HUES64 (cell line): ENCODE measurements around the gene DNAH8.
"Not testable (repeated sequence)": the region's sequence is repeated elsewhere in the genome, so short reads cannot be mapped to it uniquely, and the experiment has no call there.

ENCODE experiments used
- H3K27ac ChIP-seq: 2 replicates; pipeline ENCODE4 v1.7.0; 2013; ENCODE audit warnings: low read depth, low read length, inconsistent platforms
- H3K27me3 ChIP-seq: 2 replicates; pipeline ENCODE4 v1.6.1; 2013; ENCODE audit warnings: mild to moderate bottlenecking, low read length; ENCODE audit not compliant: insufficient read depth
- H3K36me3 ChIP-seq: 2 replicates; pipeline ENCODE4 v1.6.1; 2013; ENCODE audit warnings: mild to moderate bottlenecking, low read length; ENCODE audit not compliant: insufficient read depth
- H3K4me1 ChIP-seq: 2 replicates; pipeline ENCODE4 v1.6.1; 2013; ENCODE audit warnings: mild to moderate bottlenecking, low read length, moderate library complexity; ENCODE audit not compliant: insufficient read depth
- H3K4me3 ChIP-seq: 2 replicates; pipeline ENCODE4 v1.5.1; 2013; ENCODE audit warnings: mild to moderate bottlenecking, low read length, moderate library complexity
- H3K9ac ChIP-seq: 2 replicates; pipeline ENCODE4 v1.6.1; 2013; ENCODE audit warnings: mild to moderate bottlenecking, low read depth, low read length
- H3K9me3 ChIP-seq: 2 replicates; pipeline ENCODE4 v1.6.1; 2013; ENCODE audit warnings: low read depth, low read length; ENCODE audit not compliant: insufficient read depth
- WGBS: fragments of 150-250, 120-280 bp; methylation state at CpG from one replicate; pipeline ENCODE4 v1.1.7; 2013; ENCODE audit warnings: missing lambda C conversion rate; 5-methylcytosine and 5-hydroxymethylcytosine counted together

DNAH8 gene

DNA sequence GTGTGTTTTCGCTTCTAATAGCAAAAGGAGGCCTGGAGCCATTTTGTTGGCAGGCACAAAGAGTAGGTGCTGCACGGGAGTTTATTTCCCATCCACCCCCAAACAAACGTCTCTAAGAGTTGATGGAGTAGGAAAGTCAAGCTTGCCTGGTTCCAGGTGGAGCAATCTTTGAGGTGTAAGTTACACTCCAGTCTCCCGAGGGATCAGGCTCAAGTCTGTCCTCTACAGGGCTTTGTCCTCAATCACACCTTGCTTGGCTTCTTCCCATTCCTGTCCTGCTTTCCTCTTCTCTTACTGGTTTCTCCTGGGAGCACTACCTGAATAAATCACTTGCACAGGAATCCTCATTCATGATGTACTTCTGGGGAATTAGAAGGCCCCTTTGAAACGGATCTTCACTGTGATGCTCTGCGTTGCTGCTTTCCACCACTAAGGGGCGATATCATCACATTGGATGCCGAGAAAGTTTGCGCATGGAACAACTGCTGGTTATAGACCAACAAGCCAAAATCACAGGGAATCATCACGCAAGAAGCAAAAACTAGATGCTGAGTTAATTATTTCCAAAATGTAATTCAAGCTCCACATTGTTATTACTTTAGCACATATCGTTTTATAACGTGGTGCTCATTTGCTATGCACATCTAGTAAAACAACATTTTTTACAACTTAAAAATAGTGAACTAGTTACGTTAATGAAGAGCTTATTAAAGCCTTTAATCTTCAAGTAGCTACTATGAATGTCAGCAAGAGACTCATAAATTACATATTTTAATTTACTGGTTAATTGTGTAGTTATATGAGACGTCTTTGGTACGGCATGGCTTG is 156.8 kb downstream of the DNAH8 start:
- H3K4me1 ChIP-seq = peaks cover 3% of the 10 kb centered on the region; the same call in 1 of the 2 replicates
- no peaks in the 10 kb centered on the region for H3K9me3 ChIP-seq
- no peak overlapping the region for H3K9ac ChIP-seq
- H3K36me3 ChIP-seq = no peaks in the 10 kb centered on the region
- no peak overlapping the region for H3K4me3 ChIP-seq
- 47% methylated on average over 13 of the region's 15 CpGs for WGBS
- no peaks in the 10 kb centered on the region for H3K27me3 ChIP-seq
- no peak overlapping the region for H3K27ac ChIP-seq

DNA sequence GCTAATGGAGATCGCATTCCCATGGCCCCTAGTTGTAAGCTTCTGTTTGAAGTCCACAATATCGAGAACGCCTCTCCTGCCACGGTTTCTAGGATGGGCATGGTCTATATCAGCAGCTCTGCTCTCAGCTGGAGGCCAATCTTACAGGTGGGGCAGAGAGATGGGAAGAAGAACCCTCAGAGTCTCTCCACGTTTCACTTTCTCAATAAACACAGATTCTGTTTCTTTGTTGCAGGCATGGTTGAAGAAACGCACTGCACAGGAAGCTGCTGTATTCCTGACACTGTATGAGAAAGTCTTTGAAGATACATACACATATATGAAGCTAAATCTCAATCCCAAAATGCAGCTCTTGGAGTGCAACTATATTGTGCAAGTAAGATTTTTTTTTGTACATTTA is 157.9 kb downstream of the DNAH8 start:
- Histone ChIP-seq H3K9ac (no peak overlapping the region), H3K4me1 (peaks cover 3% of the 10 kb centered on the region; the same call in 1 of the 2 replicates), H3K27ac (no peak overlapping the region), H3K4me3 (no peak overlapping the region), H3K27me3 (no peaks in the 10 kb centered on the region), H3K9me3 (no peaks in the 10 kb centered on the region), H3K36me3 (no peaks in the 10 kb centered on the region)
- WGBS = 64% methylated on average over 6 of the region's 6 CpGs

- H3K27ac ChIP-seq, H3K9ac ChIP-seq, H3K27me3 ChIP-seq, H3K4me1 ChIP-seq, H3K4me3 ChIP-seq, H3K9me3 ChIP-seq, H3K36me3 ChIP-seq: not testable (repeated sequence)
- WGBS = 92% methylated on average over 1 of the region's 1 CpG
These were observed 158.7 kb downstream of the DNAH8 start for GRCh38 chr6:38873816-38874215.

DNA sequence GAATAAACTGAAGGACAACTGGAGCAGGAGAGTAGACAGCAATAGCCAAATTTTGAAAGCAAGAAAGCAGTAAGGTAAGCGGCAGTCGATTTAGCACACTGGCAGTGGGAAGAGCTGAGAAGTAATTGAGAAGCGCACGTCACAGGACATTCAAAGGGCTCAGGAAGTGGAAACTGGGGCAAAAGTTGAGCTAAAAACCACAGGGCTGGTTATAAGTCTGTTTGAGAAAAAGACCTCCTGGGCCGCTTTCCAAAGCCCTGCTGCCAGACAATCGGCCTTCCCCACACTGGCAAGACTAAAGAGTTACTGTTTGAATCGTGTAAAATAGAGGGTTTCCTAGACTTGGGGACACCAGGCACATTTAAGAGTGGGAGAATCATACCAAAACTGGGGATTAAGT is 161.4 kb downstream of the DNAH8 start:
- Histone ChIP-seq H3K9me3 (no peaks in the 10 kb centered on the region), H3K9ac (no peak overlapping the region), H3K27ac (no peak overlapping the region), H3K36me3 (no peaks in the 10 kb centered on the region), H3K4me1 (peaks cover 3% of the 10 kb centered on the region; the same call in 1 of the 2 replicates), H3K27me3 (no peaks in the 10 kb centered on the region), H3K4me3 (no peak overlapping the region)
- 88% methylated on average over 7 of the region's 7 CpGs for WGBS

DNA sequence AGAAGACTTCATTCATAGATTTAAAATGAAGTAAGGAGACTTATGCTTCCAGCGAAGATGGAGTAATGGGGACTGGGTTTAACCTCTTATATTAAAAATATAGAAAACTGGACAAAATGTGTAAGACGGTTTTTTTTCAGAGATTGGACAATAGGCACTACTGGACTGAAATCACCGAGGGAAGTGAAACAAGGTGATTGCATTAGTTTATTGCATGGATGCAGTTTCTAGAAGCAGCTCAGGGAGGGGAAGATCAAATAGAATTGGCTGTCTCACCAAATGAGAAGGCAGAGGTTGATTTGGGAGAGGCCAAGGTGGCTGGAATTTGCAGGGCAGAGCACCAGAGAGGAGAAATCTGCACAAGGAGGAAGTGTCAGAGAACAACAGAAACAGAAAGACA is 162.6 kb downstream of the DNAH8 start:
- H3K9ac ChIP-seq = no peak overlapping the region
- no peak overlapping the region for H3K27ac ChIP-seq
- H3K9me3 ChIP-seq = no peaks in the 10 kb centered on the region
- no peaks in the 10 kb centered on the region for H3K36me3 ChIP-seq
- H3K4me3 ChIP-seq = no peak overlapping the region
- 92% methylated on average over 2 of the region's 3 CpGs for WGBS
- no peaks in the 10 kb centered on the region for H3K27me3 ChIP-seq
- peaks cover 3% of the 10 kb centered on the region; the same call in 1 of the 2 replicates for H3K4me1 ChIP-seq

DNA sequence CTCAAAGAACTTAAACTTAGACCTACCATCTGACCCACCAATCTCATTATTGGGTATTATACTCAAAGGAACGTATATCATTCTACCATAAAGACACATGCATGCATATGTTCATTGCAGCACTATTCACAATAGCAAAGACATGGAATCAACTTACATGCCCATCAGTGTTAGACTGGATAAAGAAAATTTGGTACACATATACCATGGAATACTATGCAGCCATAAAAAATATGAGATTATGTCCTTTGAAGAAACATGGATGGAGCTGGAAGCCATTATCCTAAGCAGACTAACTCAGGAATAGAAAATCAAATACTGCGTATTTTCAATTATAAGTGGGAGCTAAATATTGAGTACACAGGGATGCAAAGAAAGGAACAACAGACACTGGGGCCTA is 167.0 kb downstream of the DNAH8 start:
- Histone ChIP-seq H3K27me3 (no peaks in the 10 kb centered on the region), H3K9me3 (no peaks in the 10 kb centered on the region), H3K4me3 (no peak overlapping the region), H3K4me1 (no peaks in the 10 kb centered on the region), H3K9ac (no peak overlapping the region), H3K27ac (no peak overlapping the region), H3K36me3 (no peaks in the 10 kb centered on the region)
- WGBS = 98% methylated on average over 2 of the region's 2 CpGs

GRCh38 chr6:38897507-38897906 is 182.4 kb downstream of the DNAH8 start:
- Histone ChIP-seq H3K9ac (no peak overlapping the region), H3K4me1 (peaks cover 12% of the 10 kb centered on the region; the same call in 1 of the 2 replicates), H3K4me3 (no peak overlapping the region), H3K9me3 (no peaks in the 10 kb centered on the region), H3K27me3 (no peaks in the 10 kb centered on the region), H3K36me3 (no peaks in the 10 kb centered on the region), H3K27ac (no peak overlapping the region)
- 83% methylated on average over 6 of the region's 6 CpGs for WGBS

- Histone ChIP-seq H3K4me1 (peaks cover 12% of the 10 kb centered on the region; the same call in 1 of the 2 replicates), H3K27me3 (no peaks in the 10 kb centered on the region), H3K27ac (no peak overlapping the region), H3K36me3 (no peaks in the 10 kb centered on the region), H3K9ac (no peak overlapping the region), H3K9me3 (no peaks in the 10 kb centered on the region), H3K4me3 (no peak overlapping the region)
- 92% methylated on average over 2 of the region's 3 CpGs for WGBS
These were observed 186.9 kb downstream of the DNAH8 start for GRCh38 chr6:38901802-38902522.

- no peak overlapping the region for H3K9ac ChIP-seq
- H3K4me3 ChIP-seq = no peak overlapping the region
- no peak overlapping the region for H3K27ac ChIP-seq
- H3K9me3 ChIP-seq = no peaks in the 10 kb centered on the region
- H3K4me1 ChIP-seq = peaks cover 8% of the 10 kb centered on the region; the same call in 1 of the 2 replicates
- H3K36me3 ChIP-seq = no peaks in the 10 kb centered on the region
- WGBS = 95% methylated on average over 4 of the region's 4 CpGs
- no peaks in the 10 kb centered on the region for H3K27me3 ChIP-seq
These were observed 191.5 kb downstream of the DNAH8 start for GRCh38 chr6:38906582-38906981.

DNA sequence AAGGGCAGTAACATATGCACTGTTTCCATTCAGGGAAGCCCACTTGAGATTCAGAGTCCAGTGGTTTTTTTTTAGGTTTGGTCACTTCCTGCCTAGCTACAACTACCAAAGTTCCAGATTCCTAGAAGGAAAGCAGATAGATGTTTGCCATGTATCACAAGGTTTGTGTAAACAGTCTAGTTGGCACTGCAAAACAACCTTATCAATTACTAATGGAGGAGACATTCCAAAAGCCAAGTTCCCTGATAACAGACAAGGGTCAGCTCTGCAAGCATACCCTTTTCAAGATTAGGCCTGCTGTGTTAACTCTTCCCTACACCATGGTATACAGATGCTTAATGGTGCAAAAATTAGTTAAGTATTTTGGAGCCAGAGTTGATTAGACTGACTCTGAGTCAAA is 192.2 kb downstream of the DNAH8 start:
- no peaks in the 10 kb centered on the region for H3K36me3 ChIP-seq
- H3K4me3 ChIP-seq = no peak overlapping the region
- no peaks in the 10 kb centered on the region for H3K9me3 ChIP-seq
- H3K4me1 ChIP-seq = peaks cover 2% of the 10 kb centered on the region; the same call in 1 of the 2 replicates
- no peak overlapping the region for H3K27ac ChIP-seq
- no peaks in the 10 kb centered on the region for H3K27me3 ChIP-seq
- H3K9ac ChIP-seq = no peak overlapping the region

- Histone ChIP-seq H3K9ac (no peak overlapping the region), H3K27me3 (no peaks in the 10 kb centered on the region), H3K9me3 (no peaks in the 10 kb centered on the region), H3K4me1 (no peaks in the 10 kb centered on the region), H3K36me3 (no peaks in the 10 kb centered on the region), H3K4me3 (no peak overlapping the region), H3K27ac (no peak overlapping the region)
- WGBS = 86% methylated on average over 5 of the region's 6 CpGs
These were observed 194.1 kb downstream of the DNAH8 start for GRCh38 chr6:38909015-38909730.
